AG09319 (cell line): ENCODE data around the gene ERC2.

Experiments
- DNase-seq: peaks from one replicate; pipeline ENCODE4 v3.0.0-alpha.2; 2010; ENCODE audit warnings: low read depth; ENCODE audit errors: extremely low read depth
- CTCF ChIP-seq: IDR thresholded peaks from 2 replicates; pipeline ENCODE4 v1.5.1; 2011; ENCODE audit warnings: low read depth, mild to moderate bottlenecking, inconsistent platforms, low read length, moderate library complexity

Gene ERC2

GRCh38 chr3:55484801-55485791 is 983.2 kb downstream of the ERC2 start:
- peak; percentile 61 for TF ChIP-seq CTCF
- DNase-seq, result peak; percentile 82

GRCh38 chr3:55484191-55484689 is 984.0 kb downstream of the ERC2 start:
- DNase-seq, result no peak
- TF ChIP-seq CTCF, result no peak

- no peak for TF ChIP-seq CTCF
- DNase-seq, result no peak
Observed at GRCh38 chr3:55483196-55484095, 984.8 kb downstream of the ERC2 start.

- no peak for DNase-seq
- TF ChIP-seq CTCF, result no peak
Observed at GRCh38 chr3:55482496-55483195, 985.6 kb downstream of the ERC2 start.

- DNase-seq, result no peak
- peak; percentile 20 for TF ChIP-seq CTCF
Observed at GRCh38 chr3:55481744-55482495, 986.3 kb downstream of the ERC2 start.

- DNase-seq, result peak; percentile 84
Observed at GRCh38 chr3:55480911-55481743, 987.1 kb downstream of the ERC2 start.

More at GRCh38 chr3:55480911-55481743, 987.1 kb downstream of the ERC2 start:
- no peak for TF ChIP-seq CTCF
